Omental fat pad (tissue), 4 donors: ENCODE data around the gene FBXO42. TPM values are rescaled to one million over a fixed set of nuclear protein-coding genes. Genes with fewer than 3 reads are reported as not detected.

Experiments used
- ATAC-seq: fragments of 150-250 bp; one replicate; pipeline ENCODE4 v1.9.1; 2016; ENCODE audit warnings: mild to moderate bottlenecking, moderate library complexity; ENCODE audit not compliant: low FRiP score
- DNase-seq: peaks from one replicate; pipeline ENCODE4 v3.0.0-alpha.2; 2019; ENCODE audit warnings: low spot score
- total RNA-seq, 4 donors: library from RNA; depleted of rRNA; stranded (reverse); fragments of >200 nt; gene quantifications; one replicate each; pipeline ENCODE4 v1.1.0, GENCODE V29; 2016
- TF ChIP-seq, protein P1 (sequence below), 3 donors: fragments of 450-650 bp; IDR thresholded peaks; one replicate each; pipeline ENCODE4 v1.5.1; 2016 to 2017; ENCODE audit warnings: antibody characterized with exemption in 3 of 3, mild to moderate bottlenecking in 3 of 3, moderate library complexity in 2 of 3

FBXO42 gene
- total RNA-seq, 4 donors from 2014 or later, result 16.1 to 29.8 (median 19.2) TPM

DNA sequence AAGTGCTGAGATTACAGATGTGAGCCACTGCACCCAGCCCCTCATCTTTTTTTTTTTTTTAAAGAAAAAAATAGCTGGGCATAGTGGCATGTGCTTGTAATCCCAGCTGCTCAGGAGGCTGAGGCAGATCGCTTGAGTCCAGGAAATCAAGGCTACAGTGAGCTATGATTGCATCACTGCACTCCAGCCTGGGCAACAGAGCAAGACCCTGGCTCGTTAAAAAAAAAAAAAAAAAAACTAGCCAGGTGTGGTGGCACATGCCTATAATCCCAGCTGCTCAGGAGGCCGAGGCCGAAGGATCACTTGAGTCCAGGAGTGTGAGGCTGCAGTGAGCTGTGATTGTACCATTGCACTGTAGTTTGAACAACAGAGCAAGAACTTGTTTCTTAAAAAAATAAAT is 28.6 kb upstream of the FBXO42 start:
- TF ChIP-seq, protein P1, sequence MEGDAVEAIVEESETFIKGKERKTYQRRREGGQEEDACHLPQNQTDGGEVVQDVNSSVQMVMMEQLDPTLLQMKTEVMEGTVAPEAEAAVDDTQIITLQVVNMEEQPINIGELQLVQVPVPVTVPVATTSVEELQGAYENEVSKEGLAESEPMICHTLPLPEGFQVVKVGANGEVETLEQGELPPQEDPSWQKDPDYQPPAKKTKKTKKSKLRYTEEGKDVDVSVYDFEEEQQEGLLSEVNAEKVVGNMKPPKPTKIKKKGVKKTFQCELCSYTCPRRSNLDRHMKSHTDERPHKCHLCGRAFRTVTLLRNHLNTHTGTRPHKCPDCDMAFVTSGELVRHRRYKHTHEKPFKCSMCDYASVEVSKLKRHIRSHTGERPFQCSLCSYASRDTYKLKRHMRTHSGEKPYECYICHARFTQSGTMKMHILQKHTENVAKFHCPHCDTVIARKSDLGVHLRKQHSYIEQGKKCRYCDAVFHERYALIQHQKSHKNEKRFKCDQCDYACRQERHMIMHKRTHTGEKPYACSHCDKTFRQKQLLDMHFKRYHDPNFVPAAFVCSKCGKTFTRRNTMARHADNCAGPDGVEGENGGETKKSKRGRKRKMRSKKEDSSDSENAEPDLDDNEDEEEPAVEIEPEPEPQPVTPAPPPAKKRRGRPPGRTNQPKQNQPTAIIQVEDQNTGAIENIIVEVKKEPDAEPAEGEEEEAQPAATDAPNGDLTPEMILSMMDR (IDR thresholded peaks at IDR 0.05), result no peak
- ATAC-seq, result no peak

DNA sequence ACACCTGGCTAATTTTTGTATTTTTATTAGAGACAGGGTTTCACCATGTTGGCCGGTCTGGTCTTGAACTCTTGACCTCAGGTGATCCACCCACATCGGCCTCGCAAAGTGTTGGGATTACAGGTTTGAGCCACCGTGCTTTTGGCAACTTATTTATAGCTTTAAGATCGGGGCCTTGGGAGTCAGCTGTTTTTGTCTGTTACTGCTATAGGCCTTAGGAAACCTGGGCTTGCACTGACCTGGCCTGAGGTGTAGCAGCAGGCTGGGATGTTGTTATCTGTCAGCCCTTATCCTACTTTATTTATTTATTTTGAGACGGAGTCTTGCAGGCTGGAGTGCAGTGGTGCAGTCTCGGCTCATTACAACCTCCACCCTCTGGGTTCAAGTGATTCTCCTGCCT is 26.2 kb upstream of the FBXO42 start:
- TF ChIP-seq, protein P1 (IDR thresholded peaks at IDR 0.05), result no peak
- DNase-seq, result no peak

More for the DNA sequence above, 28.6 kb upstream of the FBXO42 start:
- DNase-seq, result no peak

DNA sequence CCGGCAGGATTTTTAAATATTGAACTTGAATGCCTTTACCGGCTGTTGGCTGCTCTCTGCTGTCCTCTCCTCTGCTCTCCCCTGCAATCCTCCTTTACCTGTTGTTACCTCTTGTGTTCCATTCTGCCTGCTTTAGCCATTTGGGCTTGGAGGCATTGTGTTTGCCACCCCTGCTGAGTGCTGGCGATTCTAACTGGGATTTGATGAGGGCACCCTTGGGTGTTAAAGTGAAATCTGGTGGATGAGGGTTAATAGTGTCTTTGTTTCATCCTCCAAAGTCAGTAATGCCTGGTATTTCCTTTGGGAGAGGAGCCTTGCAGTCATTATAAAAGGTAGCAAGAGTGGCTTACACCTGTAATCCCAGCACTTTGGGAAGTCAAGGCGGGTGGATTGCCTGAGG is 24.7 kb upstream of the FBXO42 start:
- ATAC-seq (no peak), DNase-seq (no peak)
- TF ChIP-seq, protein P1 (IDR thresholded peaks at IDR 0.05), result no peak

More for the DNA sequence above, 26.2 kb upstream of the FBXO42 start:
- no peak for ATAC-seq

DNA sequence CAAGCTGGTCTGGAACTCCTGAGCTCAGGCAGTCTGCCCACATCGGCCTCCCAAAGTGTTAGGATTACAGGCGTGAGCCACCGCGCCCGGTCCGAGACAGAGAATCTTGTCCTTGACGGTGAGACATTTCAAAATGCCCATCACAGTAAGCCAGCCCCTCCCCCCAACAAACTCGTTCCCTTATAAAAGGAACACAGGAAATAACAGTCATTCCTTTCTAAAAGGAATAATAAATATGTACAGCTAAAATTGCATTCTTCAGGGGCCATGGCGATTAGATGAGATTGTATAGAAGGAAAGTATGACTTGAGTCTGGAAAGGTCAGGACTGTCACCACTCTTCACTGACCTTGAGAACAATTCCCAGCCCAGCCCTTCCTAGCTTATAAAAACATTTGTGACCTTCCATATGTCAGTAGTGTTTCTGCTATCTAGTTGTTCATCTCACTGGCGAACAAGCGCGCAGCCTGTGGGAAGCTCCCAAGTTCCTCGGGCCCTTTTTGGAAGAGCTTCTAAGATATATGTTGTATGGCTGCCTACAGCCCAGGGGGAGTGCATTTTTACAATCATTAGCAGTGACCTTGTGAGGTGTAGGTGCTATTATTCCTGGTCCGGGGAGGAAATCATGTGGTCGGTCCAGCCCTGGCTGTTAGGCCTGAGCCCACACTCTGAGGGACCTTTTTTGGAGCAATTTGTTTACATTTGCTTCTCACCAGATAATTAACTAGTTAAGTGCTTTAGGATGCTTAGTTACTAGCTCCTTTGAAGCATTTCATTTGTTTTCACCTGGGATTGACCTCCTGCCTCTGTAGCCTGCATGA is 23.5 kb upstream of the FBXO42 start:
- ATAC-seq (no peak), DNase-seq (no peak)
- TF ChIP-seq, protein P1 (IDR thresholded peaks at IDR 0.05), result no peak

DNA sequence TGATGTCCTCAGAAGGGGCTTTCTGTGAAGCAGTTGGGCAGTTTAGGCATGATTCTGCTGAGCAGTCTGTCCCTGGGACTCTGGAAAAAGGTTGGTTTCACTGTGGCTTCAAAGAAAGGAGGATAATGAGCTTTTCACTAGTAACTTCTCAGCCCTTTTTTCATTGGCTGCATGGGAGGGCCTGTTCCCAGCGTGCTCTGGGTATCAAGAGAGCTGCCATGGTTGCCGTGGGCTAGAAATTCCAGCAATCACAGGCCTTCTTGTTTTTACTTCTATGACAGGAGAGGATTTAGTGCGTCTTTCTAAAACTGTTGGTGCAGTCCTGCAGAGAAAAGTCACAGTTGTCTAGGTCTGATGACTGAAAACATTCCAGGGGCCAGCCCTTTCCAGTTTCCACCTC is 22.0 kb upstream of the FBXO42 start:
- ATAC-seq (no peak), DNase-seq (no peak)
- TF ChIP-seq, protein P1 (IDR thresholded peaks at IDR 0.05), result no peak

DNA sequence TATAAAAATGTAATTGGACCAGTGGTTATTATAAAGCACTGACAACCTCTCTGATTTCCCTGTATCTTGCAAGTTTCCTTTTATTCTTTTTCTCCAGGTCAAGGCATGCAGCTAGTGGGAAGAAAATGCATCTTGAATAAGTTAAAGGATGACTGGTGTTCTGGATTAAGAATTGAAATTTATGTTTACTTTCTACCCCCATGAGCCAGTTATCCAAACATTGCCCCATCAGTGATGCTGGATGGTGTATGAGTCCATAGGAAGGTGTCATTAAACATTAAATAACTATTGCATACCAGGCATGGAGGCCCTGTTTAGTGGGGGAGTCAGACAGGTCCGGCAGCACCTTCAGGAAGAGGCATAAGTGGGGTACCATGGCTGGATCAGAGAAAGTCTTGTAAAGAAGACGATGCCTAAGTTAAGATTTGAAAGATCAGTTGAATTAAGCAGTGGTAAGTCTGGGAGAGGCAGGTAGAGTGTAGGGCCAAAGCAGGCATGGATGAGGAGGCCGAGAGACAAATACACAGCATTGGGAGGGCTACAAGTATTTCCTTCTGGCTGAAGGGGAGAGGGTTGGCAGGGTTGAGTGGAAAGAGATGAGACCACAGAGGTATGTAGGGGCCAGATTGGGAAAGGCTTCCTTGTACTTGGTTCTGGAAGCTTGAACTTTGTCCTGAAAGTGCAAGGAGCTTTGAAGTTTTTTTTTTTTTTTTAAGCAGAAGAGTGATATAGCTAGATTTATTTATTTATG is 20.4 kb upstream of the FBXO42 start:
- ATAC-seq (no peak), DNase-seq (no peak)
- TF ChIP-seq, protein P1 (IDR thresholded peaks at IDR 0.05), result no peak
